Activated T-helper 17 cell treated with anti-CD3 and anti-CD28 coated beads, Interleukin-2, amount 50 U/mL, for 72 hours (primary cell): Measurements from ENCODE around the gene PXYLP1. TPM values are rescaled to one million over a fixed set of nuclear protein-coding genes. Genes with fewer than 3 reads are reported as not detected.

Experiments
- ATAC-seq: fragments of 150-1000 bp; cut with Tn5 transposase; replicated peaks from 2 replicates; pipeline ENCODE4 v1.10.0; 2021; ENCODE audit warnings: mild to moderate bottlenecking, moderate library complexity
- H3K27ac Mint-ChIP-seq: one replicate; pipeline ENCODE4 v1.8.0; 2022; ENCODE audit warnings: mixed read lengths
- H3K27me3 Mint-ChIP-seq: one replicate; pipeline ENCODE4 v1.8.0; 2022; ENCODE audit warnings: mixed read lengths
- H3K36me3 Mint-ChIP-seq: one replicate; pipeline ENCODE4 v1.8.0; 2022; ENCODE audit warnings: low read depth, mild to moderate bottlenecking, mixed read lengths
- H3K4me1 Mint-ChIP-seq: one replicate; pipeline ENCODE4 v1.8.0; 2022; ENCODE audit warnings: mixed read lengths
- H3K4me3 Mint-ChIP-seq: one replicate; pipeline ENCODE4 v1.8.0; 2022; ENCODE audit warnings: mild to moderate bottlenecking, mixed read lengths
- H3K9me3 Mint-ChIP-seq: one replicate; pipeline ENCODE4 v1.8.0; 2022; ENCODE audit warnings: mixed read lengths
- total RNA-seq, 2 donors: library from RNA; stranded (reverse); gene quantifications; one replicate each; pipeline ENCODE4 v1.2.3, GENCODE V29; 2022

Gene PXYLP1
- total RNA-seq, 2 donors from 2014 or later = 5.7 to 11.4 TPM

- H3K36me3 Mint-ChIP-seq = no peaks in the 10 kb centered on the region
- H3K4me3 Mint-ChIP-seq = no peak overlapping the region
- no peaks in the 10 kb centered on the region for H3K4me1 Mint-ChIP-seq
- no peaks in the 10 kb centered on the region for H3K27me3 Mint-ChIP-seq
- no peaks in the 10 kb centered on the region for H3K9me3 Mint-ChIP-seq
- no peak for ATAC-seq
- no peak overlapping the region for H3K27ac Mint-ChIP-seq
These were observed 19.2 kb downstream of the PXYLP1 start for GRCh38 chr3:141250828-141251227.

- Mint-ChIP-seq H3K27ac (no peak overlapping the region), H3K36me3 (no peaks in the 10 kb centered on the region), H3K27me3 (no peaks in the 10 kb centered on the region), H3K9me3 (no peaks in the 10 kb centered on the region), H3K4me1 (no peaks in the 10 kb centered on the region), H3K4me3 (no peak overlapping the region)
- ATAC-seq = no peak
These were observed 21.7 kb downstream of the PXYLP1 start for GRCh38 chr3:141253326-141253725.

- H3K4me1 Mint-ChIP-seq = no peaks in the 10 kb centered on the region
- H3K27ac Mint-ChIP-seq = no peak overlapping the region
- ATAC-seq = no peak
These were observed 22.2 kb downstream of the PXYLP1 start for GRCh38 chr3:141253811-141254210.

GRCh38 chr3:141255137-141255845 is 23.7 kb downstream of the PXYLP1 start:
- ATAC-seq = no peak
- H3K36me3 Mint-ChIP-seq = no peaks in the 10 kb centered on the region
- H3K27ac Mint-ChIP-seq = peak overlapping the region; percentile 19
- H3K9me3 Mint-ChIP-seq = no peaks in the 10 kb centered on the region
- H3K27me3 Mint-ChIP-seq = no peaks in the 10 kb centered on the region
- H3K4me3 Mint-ChIP-seq = no peak overlapping the region
- H3K4me1 Mint-ChIP-seq = no peaks in the 10 kb centered on the region

More at GRCh38 chr3:141253811-141254210, 22.2 kb downstream of the PXYLP1 start:
- Mint-ChIP-seq H3K27me3 (no peaks in the 10 kb centered on the region), H3K4me3 (no peak overlapping the region), H3K9me3 (no peaks in the 10 kb centered on the region), H3K36me3 (no peaks in the 10 kb centered on the region)

GRCh38 chr3:141255846-141256261 is 24.2 kb downstream of the PXYLP1 start:
- Mint-ChIP-seq H3K36me3 (no peaks in the 10 kb centered on the region), H3K4me3 (no peak overlapping the region), H3K27me3 (no peaks in the 10 kb centered on the region), H3K27ac (peak overlapping the region; percentile 19), H3K9me3 (no peaks in the 10 kb centered on the region), H3K4me1 (no peaks in the 10 kb centered on the region)
- peak; percentile 71 for ATAC-seq

- H3K27me3 Mint-ChIP-seq = no peaks in the 10 kb centered on the region
- no peak overlapping the region for H3K27ac Mint-ChIP-seq
- ATAC-seq = no peak
- no peak overlapping the region for H3K4me3 Mint-ChIP-seq
- no peaks in the 10 kb centered on the region for H3K9me3 Mint-ChIP-seq
- H3K4me1 Mint-ChIP-seq = peaks cover 9% of the 10 kb centered on the region
- no peaks in the 10 kb centered on the region for H3K36me3 Mint-ChIP-seq
These were observed 25.2 kb downstream of the PXYLP1 start for GRCh38 chr3:141256820-141257219.

GRCh38 chr3:141257961-141258360 is 26.3 kb downstream of the PXYLP1 start:
- Mint-ChIP-seq H3K27ac (no peak overlapping the region), H3K4me1 (peaks cover 10% of the 10 kb centered on the region), H3K9me3 (no peaks in the 10 kb centered on the region), H3K36me3 (peaks cover 6% of the 10 kb centered on the region), H3K4me3 (no peak overlapping the region), H3K27me3 (no peaks in the 10 kb centered on the region)
- ATAC-seq = peak; percentile 74

GRCh38 chr3:141258973-141259372 is 27.3 kb downstream of the PXYLP1 start:
- peaks cover 6% of the 10 kb centered on the region for H3K36me3 Mint-ChIP-seq
- H3K27ac Mint-ChIP-seq = no peak overlapping the region
- peaks cover 10% of the 10 kb centered on the region for H3K4me1 Mint-ChIP-seq
- H3K27me3 Mint-ChIP-seq = no peaks in the 10 kb centered on the region
- no peaks in the 10 kb centered on the region for H3K9me3 Mint-ChIP-seq
- H3K4me3 Mint-ChIP-seq = no peak overlapping the region
- ATAC-seq = no peak

- Mint-ChIP-seq H3K4me3 (no peak overlapping the region), H3K4me1 (peaks cover 10% of the 10 kb centered on the region), H3K36me3 (peaks cover 6% of the 10 kb centered on the region), H3K27ac (no peak overlapping the region), H3K9me3 (no peaks in the 10 kb centered on the region), H3K27me3 (no peaks in the 10 kb centered on the region)
- ATAC-seq = no peak
These were observed 28.4 kb downstream of the PXYLP1 start for GRCh38 chr3:141259821-141260629.

GRCh38 chr3:141260630-141260927 is 29.0 kb downstream of the PXYLP1 start:
- H3K27ac Mint-ChIP-seq = peak overlapping the region; percentile 70
- no peaks in the 10 kb centered on the region for H3K27me3 Mint-ChIP-seq
- ATAC-seq = no peak
- peaks cover 6% of the 10 kb centered on the region for H3K36me3 Mint-ChIP-seq
- H3K4me1 Mint-ChIP-seq = peaks cover 13% of the 10 kb centered on the region
- H3K4me3 Mint-ChIP-seq = no peak overlapping the region
- no peaks in the 10 kb centered on the region for H3K9me3 Mint-ChIP-seq

- no peaks in the 10 kb centered on the region for H3K9me3 Mint-ChIP-seq
- H3K4me1 Mint-ChIP-seq = peaks cover 21% of the 10 kb centered on the region
- ATAC-seq = peak; percentile 75
- H3K36me3 Mint-ChIP-seq = peaks cover 6% of the 10 kb centered on the region
- peak overlapping the region; percentile 70 for H3K27ac Mint-ChIP-seq
- no peaks in the 10 kb centered on the region for H3K27me3 Mint-ChIP-seq
- H3K4me3 Mint-ChIP-seq = peak overlapping the region; percentile 55
These were observed 30.1 kb downstream of the PXYLP1 start for GRCh38 chr3:141261472-141262307.

- H3K36me3 Mint-ChIP-seq = peaks cover 6% of the 10 kb centered on the region
- H3K4me3 Mint-ChIP-seq = peak overlapping the region; percentile 55
- peaks cover 26% of the 10 kb centered on the region for H3K4me1 Mint-ChIP-seq
- peak; percentile 32 for ATAC-seq
- H3K27me3 Mint-ChIP-seq = no peaks in the 10 kb centered on the region
- no peaks in the 10 kb centered on the region for H3K9me3 Mint-ChIP-seq
- peak overlapping the region; percentile 70 for H3K27ac Mint-ChIP-seq
These were observed 30.7 kb downstream of the PXYLP1 start for GRCh38 chr3:141262308-141262705.

- Mint-ChIP-seq H3K4me1 (peaks cover 33% of the 10 kb centered on the region), H3K36me3 (peaks cover 6% of the 10 kb centered on the region), H3K9me3 (no peaks in the 10 kb centered on the region), H3K27ac (peak overlapping the region; percentile 96), H3K4me3 (peak overlapping the region; percentile 91), H3K27me3 (no peaks in the 10 kb centered on the region)
- no peak for ATAC-seq
These were observed 34.6 kb downstream of the PXYLP1 start for GRCh38 chr3:141266186-141266585.

- H3K9me3 Mint-ChIP-seq = no peaks in the 10 kb centered on the region
- H3K4me1 Mint-ChIP-seq = peaks cover 25% of the 10 kb centered on the region
- peak overlapping the region; percentile 96 for H3K27ac Mint-ChIP-seq
- ATAC-seq = peak; percentile 80
- peaks cover 6% of the 10 kb centered on the region for H3K36me3 Mint-ChIP-seq
- peak overlapping the region; percentile 91 for H3K4me3 Mint-ChIP-seq
- no peaks in the 10 kb centered on the region for H3K27me3 Mint-ChIP-seq
These were observed 35.4 kb downstream of the PXYLP1 start for GRCh38 chr3:141266797-141267555.
